Liver (tissue), 3 donors: Measurements from ENCODE around the gene PNPLA2.

Source experiments
- CTCF ChIP-seq: fragments of 150-350 bp; IDR thresholded peaks from 2 replicates; pipeline ENCODE4 v1.5.1; 2017; ENCODE audit warnings: improper control_type of control experiment, low read depth, low read length; ENCODE audit not compliant: missing input control
- GABPA ChIP-seq, 2 donors: IDR thresholded peaks in 1 of 2; conservative IDR thresholded peaks in 1 of 2; 2 replicates each; pipeline ENCODE4 v1.6.1; 2016; ENCODE audit warnings: antibody characterized with exemption in 2 of 2, mild to moderate bottlenecking in 1 of 2, moderate library complexity in 1 of 2
- JUND ChIP-seq, 2 donors: IDR thresholded peaks; 2 replicates each; pipeline ENCODE4 v1.6.1; 2016; ENCODE audit warnings: antibody characterized with exemption in 2 of 2
- ZBTB33 ChIP-seq: IDR thresholded peaks from 2 replicates; pipeline ENCODE4 v1.6.1; 2016; ENCODE audit warnings: antibody characterized with exemption
- donor health status: healthy.
- donor health status: healthy.

- TF ChIP-seq CTCF (no peak), GABPA (IDR thresholded peaks at IDR 0.05 in 1 of 2, conservative IDR thresholded peaks at IDR 0.05 in 1 of 2) (no peak), JUND (IDR thresholded peaks at IDR 0.05) (no peak), ZBTB33 (no peak)
These were observed 21.3 kb downstream of the PNPLA2 start for GRCh38 chr11:839875-840617.
